ENCODE measurements around the gene CAMP. TPM values are rescaled to one million over a fixed set of nuclear protein-coding genes. Genes with fewer than 3 reads are reported as not detected.

The CAMP gene
- total RNA-seq, 2 donors from 2014 or later = not detected

GRCh38 chr3:48215876-48216275 is 7.4 kb upstream of the CAMP start:
- intact Hi-C loops (cut with DNase I) = no loop called here
- Histone ChIP-seq H3K27me3 (no peaks in the 10 kb centered on the region), H3K4me1 (peaks cover 37% of the 10 kb centered on the region), H3K36me3 (replicated peaks in 1 of 2; ENCODE audit: insufficient read depth in 1 of 2, low read depth in 2 of 2) (no peaks in the 10 kb centered on the region), H3K4me3 (no peak overlapping the region), H3K9me3 (no peaks in the 10 kb centered on the region), H3K27ac (peak overlapping the region in 3 of 4 donors; percentile 40 to 61 (median 49))
- ATAC-seq (peak; percentile 45), DNase-seq (peak; percentile 17 to 47 (median 25))
- 40 to 53% methylated on average over 5 of the region's 5 CpGs for WGBS, 2 donors
- TF ChIP-seq POLR2A (IDR thresholded peaks at IDR 0.05) (no peak), CTCF (IDR thresholded peaks at IDR 0.05) (no peak)

- no peaks in the 10 kb centered on the region for H3K36me3 ChIP-seq (replicated peaks in 1 of 2; ENCODE audit: insufficient read depth in 1 of 2, low read depth in 2 of 2)
- no peak for TF ChIP-seq CTCF (IDR thresholded peaks at IDR 0.05)
- no peak for TF ChIP-seq POLR2A (IDR thresholded peaks at IDR 0.05)
- peak in 1 of 4 donors; percentile 20 for DNase-seq
- no peaks in the 10 kb centered on the region for H3K9me3 ChIP-seq
- no peaks in the 10 kb centered on the region for H3K27me3 ChIP-seq
- H3K27ac ChIP-seq = no peak overlapping the region
- ATAC-seq = no peak
- H3K4me3 ChIP-seq = no peak overlapping the region
- H3K4me1 ChIP-seq = peaks cover 37% of the 10 kb centered on the region
- 50 to 65% methylated on average over 4 of the region's 4 CpGs for WGBS, 2 donors
- intact Hi-C loops (cut with DNase I) = no loop called here
Measured at GRCh38 chr3:48217449-48217848, 5.8 kb upstream of the CAMP start.

GRCh38 chr3:48218537-48218936 is 4.8 kb upstream of the CAMP start:
- H3K9me3 ChIP-seq = no peaks in the 10 kb centered on the region
- ATAC-seq (no peak), DNase-seq (no peak)
- H3K36me3 ChIP-seq (replicated peaks in 1 of 2; ENCODE audit: insufficient read depth in 1 of 2, low read depth in 2 of 2) = no peaks in the 10 kb centered on the region
- no peak for TF ChIP-seq POLR2A (IDR thresholded peaks at IDR 0.05)
- H3K4me3 ChIP-seq = no peak overlapping the region
- intact Hi-C loops (cut with DNase I) = no loop called here
- H3K27me3 ChIP-seq = no peaks in the 10 kb centered on the region
- H3K4me1 ChIP-seq = peaks cover 37% of the 10 kb centered on the region
- WGBS, 2 donors = 76 to 78% methylated on average over 5 of the region's 5 CpGs
- H3K27ac ChIP-seq = no peak overlapping the region

- Histone ChIP-seq H3K27ac (no peak overlapping the region), H3K36me3 (replicated peaks in 1 of 2; ENCODE audit: insufficient read depth in 1 of 2, low read depth in 2 of 2) (no peaks in the 10 kb centered on the region), H3K4me1 (peaks cover 34% of the 10 kb centered on the region), H3K9me3 (no peaks in the 10 kb centered on the region), H3K4me3 (no peak overlapping the region), H3K27me3 (no peaks in the 10 kb centered on the region)
- no peak for DNase-seq
- intact Hi-C loops (cut with DNase I) = no loop called here
- WGBS, 2 donors = 88 to 100% methylated on average over 1 to 3 of the region's 3 CpGs
- no peak for ATAC-seq
- TF ChIP-seq POLR2A (IDR thresholded peaks at IDR 0.05) (no peak), CTCF (IDR thresholded peaks at IDR 0.05) (no peak)
Measured at GRCh38 chr3:48219543-48219942, 3.8 kb upstream of the CAMP start.

- Histone ChIP-seq H3K27me3 (no peaks in the 10 kb centered on the region), H3K9me3 (no peaks in the 10 kb centered on the region), H3K4me1 (peaks cover 22% of the 10 kb centered on the region), H3K4me3 (no peak overlapping the region), H3K27ac (no peak overlapping the region), H3K36me3 (replicated peaks in 1 of 2; ENCODE audit: insufficient read depth in 1 of 2, low read depth in 2 of 2) (no peaks in the 10 kb centered on the region)
- no peak for ATAC-seq
- DNase-seq = no peak
- intact Hi-C loops (cut with DNase I) = no loop called here
- TF ChIP-seq POLR2A (IDR thresholded peaks at IDR 0.05) (no peak), CTCF (IDR thresholded peaks at IDR 0.05) (no peak)
- WGBS, 2 donors = 80 to 95% methylated on average over 4 to 9 of the region's 9 CpGs
Measured at GRCh38 chr3:48220746-48221145, 2.5 kb upstream of the CAMP start.

Measured in body of pancreas (tissue), 4 donors.